Hepatocyte (in vitro differentiated cells): Measurements from ENCODE around the gene THBS2. TPM values are rescaled to one million over a fixed set of nuclear protein-coding genes. Genes with fewer than 3 reads are reported as not detected.

ENCODE experiments used
- DNase-seq: peaks from one replicate; pipeline ENCODE4 v3.0.0-alpha.2; 2016; ENCODE audit warnings: low spot score
- H2AFZ ChIP-seq: fragments of 200-600 bp; sonication (generic); 2 replicates; pipeline ENCODE4 v1.6.0; 2016; ENCODE audit warnings: antibody characterized with exemption, mild to moderate bottlenecking
- H3K27ac ChIP-seq: fragments of 200-600 bp; sonication (generic); 2 replicates; pipeline ENCODE4 v1.5.1; 2016; ENCODE audit warnings: mild to moderate bottlenecking
- H3K27me3 ChIP-seq: fragments of 200-600 bp; sonication (generic); 2 replicates; pipeline ENCODE4 v1.6.1; 2016
- H3K36me3 ChIP-seq: fragments of 200-600 bp; sonication (generic); replicated peaks from 2 replicates; pipeline ENCODE4 v1.5.1; 2016; ENCODE audit warnings: low read depth; ENCODE audit not compliant: insufficient read depth
- H3K4me1 ChIP-seq: fragments of 200-600 bp; sonication (generic); 2 replicates; pipeline ENCODE4 v1.5.1; 2016; ENCODE audit warnings: mild to moderate bottlenecking, moderate library complexity; ENCODE audit not compliant: insufficient read depth
- H3K4me2 ChIP-seq: fragments of 200-600 bp; sonication (generic); 2 replicates; pipeline ENCODE4 v1.6.0; 2016
- H3K4me3 ChIP-seq: fragments of 200-600 bp; sonication (generic); 2 replicates; pipeline ENCODE4 v1.5.1; 2016; ENCODE audit warnings: mild to moderate bottlenecking
- H3K79me2 ChIP-seq: fragments of 200-600 bp; sonication (generic); 2 replicates; pipeline ENCODE4 v1.6.0; 2017; ENCODE audit warnings: mild to moderate bottlenecking
- H3K9me2 ChIP-seq: fragments of 200-600 bp; sonication (generic); replicated peaks from 2 replicates; pipeline ENCODE4 v1.6.0; 2017; ENCODE audit warnings: mild to moderate bottlenecking; ENCODE audit not compliant: insufficient read depth
- H3K9me3 ChIP-seq: fragments of 200-600 bp; sonication (generic); 2 replicates; pipeline ENCODE4 v1.5.1; 2016; ENCODE audit warnings: low read depth, mild to moderate bottlenecking
- H4K20me1 ChIP-seq: fragments of 200-600 bp; sonication (generic); 2 replicates; pipeline ENCODE4 v1.6.0; 2016; ENCODE audit warnings: mild to moderate bottlenecking; ENCODE audit not compliant: insufficient read depth, poor library complexity, severe bottlenecking
- EZH2 ChIP-seq: fragments of 200-600 bp; sonication (generic); IDR thresholded peaks from 2 replicates; pipeline ENCODE4 v1.6.1; 2016; ENCODE audit warnings: antibody characterized with exemption, mild to moderate bottlenecking, borderline replicate concordance
- EZH2phosphoT487 ChIP-seq: fragments of 200-600 bp; sonication (generic); IDR thresholded peaks from one replicate; pipeline ENCODE4 v1.6.1; 2018; ENCODE audit warnings: antibody characterized with exemption, mild to moderate bottlenecking, low read depth, moderate library complexity; ENCODE audit not compliant: unreplicated experiment, severe bottlenecking
- WGBS: methylation state at CpG from one replicate; pipeline ENCODE4 v1.1.6; 2016; ENCODE audit warnings: low lambda C conversion rate; ENCODE audit errors: missing lambda C conversion rate; 5-methylcytosine and 5-hydroxymethylcytosine counted together
- polyA plus RNA-seq: library from polyadenylated mRNA; unstranded; fragments of >200 nt; fragmentation: Nextera tagmentation; extraction: Ambion mirVana; gene quantifications from 2 replicates; pipeline ENCODE4 v1.2.1, GENCODE V29; 2016
- total RNA-seq: library from RNA; depleted of rRNA; stranded (reverse); fragments of >200 nt; gene quantifications from 2 replicates; pipeline ENCODE4 v1.2.3, GENCODE V29; 2014
- TF ChIP-seq, protein P1 (sequence below): fragments of 200-600 bp; sonication (generic); IDR thresholded peaks from 2 replicates; pipeline ENCODE4 v1.5.1; 2016; ENCODE audit warnings: antibody characterized with exemption, mild to moderate bottlenecking; ENCODE audit not compliant: poor library complexity

Gene THBS2
- total and polyA plus RNA-seq, 2 experiments from 2014 or later: 3.9 to 5.5 TPM

DNA sequence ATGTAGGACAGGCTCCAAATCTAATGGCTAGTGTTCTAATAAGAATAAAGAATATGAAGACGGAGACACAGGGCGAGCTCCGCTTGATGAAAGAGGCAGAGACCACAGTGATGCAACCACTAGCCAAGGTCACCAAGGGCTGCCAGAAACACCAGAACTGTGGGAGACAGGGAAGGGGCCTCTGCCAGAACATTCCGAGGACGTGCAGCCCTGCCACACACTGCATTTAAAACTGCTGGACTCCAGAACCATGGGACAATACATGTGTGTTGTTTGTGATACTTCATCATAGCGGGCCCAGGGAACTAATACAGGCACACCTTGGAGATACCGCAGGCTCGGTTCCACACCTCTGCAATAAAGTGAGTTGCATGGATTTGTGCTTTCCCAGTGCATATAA is 2.9 kb upstream of the THBS2 start:
- TF ChIP-seq, protein P1, sequence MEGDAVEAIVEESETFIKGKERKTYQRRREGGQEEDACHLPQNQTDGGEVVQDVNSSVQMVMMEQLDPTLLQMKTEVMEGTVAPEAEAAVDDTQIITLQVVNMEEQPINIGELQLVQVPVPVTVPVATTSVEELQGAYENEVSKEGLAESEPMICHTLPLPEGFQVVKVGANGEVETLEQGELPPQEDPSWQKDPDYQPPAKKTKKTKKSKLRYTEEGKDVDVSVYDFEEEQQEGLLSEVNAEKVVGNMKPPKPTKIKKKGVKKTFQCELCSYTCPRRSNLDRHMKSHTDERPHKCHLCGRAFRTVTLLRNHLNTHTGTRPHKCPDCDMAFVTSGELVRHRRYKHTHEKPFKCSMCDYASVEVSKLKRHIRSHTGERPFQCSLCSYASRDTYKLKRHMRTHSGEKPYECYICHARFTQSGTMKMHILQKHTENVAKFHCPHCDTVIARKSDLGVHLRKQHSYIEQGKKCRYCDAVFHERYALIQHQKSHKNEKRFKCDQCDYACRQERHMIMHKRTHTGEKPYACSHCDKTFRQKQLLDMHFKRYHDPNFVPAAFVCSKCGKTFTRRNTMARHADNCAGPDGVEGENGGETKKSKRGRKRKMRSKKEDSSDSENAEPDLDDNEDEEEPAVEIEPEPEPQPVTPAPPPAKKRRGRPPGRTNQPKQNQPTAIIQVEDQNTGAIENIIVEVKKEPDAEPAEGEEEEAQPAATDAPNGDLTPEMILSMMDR: no peak
- no peak for TF ChIP-seq EZH2phosphoT487
- TF ChIP-seq EZH2: no peak
- Histone ChIP-seq H2AFZ (no peak overlapping the region), H3K79me2 (no peaks in the 10 kb centered on the region), H3K27ac (no peak overlapping the region), H4K20me1 (no peaks in the 10 kb centered on the region), H3K9me3 (no peaks in the 10 kb centered on the region), H3K4me3 (no peak overlapping the region), H3K36me3 (no peaks in the 10 kb centered on the region), H3K27me3 (peaks cover 43% of the 10 kb centered on the region), H3K4me1 (peaks cover 6% of the 10 kb centered on the region), H3K4me2 (no peak overlapping the region), H3K9me2 (no peaks in the 10 kb centered on the region)
- DNase-seq: no peak
- 94% methylated on average over 8 of the region's 8 CpGs for WGBS

DNA sequence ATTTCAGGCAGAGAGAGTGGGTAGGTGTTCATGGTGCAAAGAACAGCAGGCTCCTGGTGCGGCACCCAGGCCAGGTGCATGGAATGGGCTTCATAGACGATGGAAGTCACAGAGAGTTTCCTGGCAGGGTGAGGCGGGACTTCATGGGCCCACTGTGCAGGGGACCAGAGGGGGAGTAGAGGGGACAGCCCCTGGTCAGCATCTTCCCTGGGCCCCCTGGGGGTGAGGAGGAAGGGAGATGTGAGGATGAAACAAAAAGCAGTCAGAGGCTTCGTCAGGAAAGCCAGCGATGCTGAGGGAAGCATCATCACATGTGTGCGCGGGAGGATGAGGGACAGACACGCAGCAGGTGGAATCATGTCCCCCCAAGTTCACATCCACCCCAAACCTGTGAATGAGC is 2.4 kb upstream of the THBS2 start:
- TF ChIP-seq EZH2phosphoT487 (no peak), EZH2 (no peak)
- TF ChIP-seq, protein P1: no peak
- H4K20me1 ChIP-seq: no peaks in the 10 kb centered on the region
- peaks cover 46% of the 10 kb centered on the region for H3K27me3 ChIP-seq
- no peak overlapping the region for H3K4me2 ChIP-seq
- no peak overlapping the region for H3K4me3 ChIP-seq
- no peaks in the 10 kb centered on the region for H3K9me3 ChIP-seq
- DNase-seq: no peak
- no peak overlapping the region for H2AFZ ChIP-seq
- no peaks in the 10 kb centered on the region for H3K9me2 ChIP-seq
- WGBS: 91% methylated on average over 8 of the region's 8 CpGs
- H3K79me2 ChIP-seq: no peaks in the 10 kb centered on the region
- no peak overlapping the region for H3K27ac ChIP-seq
- peaks cover 6% of the 10 kb centered on the region for H3K4me1 ChIP-seq
- H3K36me3 ChIP-seq: no peaks in the 10 kb centered on the region

DNA sequence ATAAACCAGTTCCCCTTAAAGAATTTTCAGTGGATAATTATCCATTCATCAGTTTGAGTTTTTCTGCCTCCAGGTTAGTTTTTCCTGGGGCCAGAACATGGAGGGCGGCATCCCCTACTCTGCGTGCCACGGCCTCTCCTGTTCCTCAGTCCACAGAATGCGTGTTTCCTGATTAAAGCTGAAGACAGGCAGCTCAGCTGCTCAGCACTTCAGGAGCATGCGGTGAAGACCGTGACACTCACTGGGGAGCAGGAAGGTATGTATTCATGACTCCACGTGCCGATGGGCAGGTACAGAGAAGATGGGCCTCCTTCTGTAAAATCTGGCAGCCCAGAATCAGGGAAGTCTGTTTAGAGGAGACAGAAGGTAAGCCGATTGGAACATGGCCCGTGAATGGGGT is 2.0 kb upstream of the THBS2 start:
- DNase-seq: no peak
- no peaks in the 10 kb centered on the region for H4K20me1 ChIP-seq
- no peak overlapping the region for H3K4me3 ChIP-seq
- TF ChIP-seq, protein P1: no peak
- TF ChIP-seq EZH2phosphoT487: no peak
- TF ChIP-seq EZH2: no peak
- H3K27ac ChIP-seq: no peak overlapping the region
- H2AFZ ChIP-seq: no peak overlapping the region
- H3K36me3 ChIP-seq: no peaks in the 10 kb centered on the region
- no peak overlapping the region for H3K4me2 ChIP-seq
- no peaks in the 10 kb centered on the region for H3K79me2 ChIP-seq
- H3K9me3 ChIP-seq: no peaks in the 10 kb centered on the region
- H3K4me1 ChIP-seq: peaks cover 6% of the 10 kb centered on the region
- no peaks in the 10 kb centered on the region for H3K9me2 ChIP-seq
- peaks cover 50% of the 10 kb centered on the region for H3K27me3 ChIP-seq
- 89% methylated on average over 10 of the region's 10 CpGs for WGBS
